Thyroid gland (tissue), 4 donors: ENCODE results near the gene NKAP.

Experiments
- CTCF ChIP-seq, 6 experiments: fragments of 200-600 bp in 3 of 6; fragments of 450-650 bp in 3 of 6; sonication (generic) in 3 of 6; IDR thresholded peaks; one replicate each; pipeline ENCODE4 v1.5.1; 2016 to 2019; ENCODE audit warnings: antibody characterized with exemption in 6 of 6, mild to moderate bottlenecking in 2 of 6, inconsistent platforms in 1 of 6, moderate library complexity in 1 of 6
- POLR2A ChIP-seq, 2 donors: fragments of 450-650 bp; IDR thresholded peaks; one replicate each; pipeline ENCODE4 v1.6.1; 2017; ENCODE audit warnings: antibody characterized with exemption in 2 of 2, mild to moderate bottlenecking in 2 of 2, moderate library complexity in 1 of 2

DNA sequence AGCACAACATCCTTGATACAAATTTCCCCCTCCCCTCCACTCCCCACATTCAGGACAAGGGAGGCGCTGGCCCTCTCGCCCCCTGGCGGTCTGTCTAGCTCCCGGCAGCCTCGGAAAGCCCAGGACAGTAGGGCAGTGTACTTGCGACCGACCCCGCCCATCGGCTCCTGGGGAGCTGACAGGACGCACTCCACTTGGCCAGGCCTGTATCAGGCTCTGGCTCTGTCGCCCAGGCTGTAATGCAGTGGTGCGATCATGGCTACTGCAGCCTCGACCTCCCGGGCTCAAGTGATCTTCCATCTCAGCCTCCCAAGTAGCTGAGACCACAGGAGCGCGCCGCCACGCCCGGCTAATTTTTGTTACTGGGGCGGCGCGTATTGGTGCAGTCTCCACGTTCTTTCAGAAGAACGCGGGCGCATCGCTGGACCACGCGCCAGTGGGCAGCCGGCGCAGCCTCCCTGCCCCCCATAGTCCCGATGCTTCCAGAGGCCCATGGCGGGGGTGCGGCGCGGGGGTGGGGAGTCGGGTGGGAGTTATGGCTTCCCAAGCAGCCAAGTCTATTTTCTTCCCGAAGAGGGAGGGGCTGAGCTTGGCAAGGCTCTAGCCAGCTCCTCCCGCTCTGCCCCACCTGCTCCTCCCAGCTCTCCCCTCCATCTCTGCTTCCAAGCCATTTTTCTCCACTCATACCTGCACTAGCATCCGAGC, 55.7 kb downstream of the NKAP start:
- TF ChIP-seq POLR2A (IDR thresholded peaks at IDR 0.05) (no peak), CTCF (IDR thresholded peaks at IDR 0.05) (peak in 5 of 6 experiments; percentile 15 to 48 (median 31))
